Endothelial cell of umbilical vein (primary cell): ENCODE data around the gene LCP1. TPM values are rescaled to one million over a fixed set of nuclear protein-coding genes. Genes with fewer than 3 reads are reported as not detected.

ENCODE experiments used
- BruUV-seq: library from RNA; stranded (reverse); fragments of 400-500 nt; replicated peaks from 2 replicates; lab custom pipeline; 2021; lab: Mats Ljungman, UMichigan
- CTCF ChIA-PET: fragments of 300-600, 350-600 bp; sonication (Branson Sonifier 250); formaldehyde crosslinking; loops from one replicate; lab custom pipeline; 2021; ENCODE audit warnings: antibody characterized with exemption, inconsistent platforms; lab: Charles Lee
- POLR2A ChIA-PET: fragments of 300-600, 350-600 bp; sonication (Branson Sonifier 250); formaldehyde crosslinking; loops from one replicate; lab custom pipeline; 2021; ENCODE audit warnings: antibody characterized with exemption, inconsistent platforms; lab: Charles Lee
- DNase-seq: peaks from one replicate; pipeline ENCODE4 v3.0.0-alpha.2; 2011; ENCODE audit warnings: low read depth, low spot score
- FAIRE-seq: peaks from 2 replicates; lab custom pipeline; 2011; peaks lifted over from hg19 to GRCh38; lab: Jason Lieb, UNC
- H2AFZ ChIP-seq: 2 replicates; pipeline ENCODE4 v1.6.0; 2012; ENCODE audit warnings: low read depth, low read length, control low read depth, inconsistent platforms
- H3K27ac ChIP-seq: 2 replicates; pipeline ENCODE4 v1.5.1; 2011; ENCODE audit warnings: low read depth, mild to moderate bottlenecking, control low read depth, low read length, moderate library complexity; ENCODE audit not compliant: insufficient read depth
- H3K27me3 ChIP-seq, 2 experiments: 2 replicates each; pipeline versions ENCODE4 v1.6.0 to v1.6.1; 2011; ENCODE audit warnings: low read length in 2 of 2, mixed read lengths in 1 of 2; ENCODE audit not compliant: control insufficient read depth in 2 of 2, insufficient read depth in 2 of 2
- H3K36me3 ChIP-seq, 2 experiments: 2 replicates in 1 of 2; 3 replicates in 1 of 2; pipeline ENCODE4 v1.5.1; 2011; ENCODE audit warnings: low read length in 2 of 2, mild to moderate bottlenecking in 1 of 2, moderate library complexity in 1 of 2; ENCODE audit not compliant: control insufficient read depth in 2 of 2, insufficient read depth in 2 of 2; ENCODE audit errors: extremely low read depth in 1 of 2
- H3K4me1 ChIP-seq: 3 replicates; pipeline ENCODE4 v1.5.1; 2011; ENCODE audit warnings: mild to moderate bottlenecking, low read length; ENCODE audit not compliant: control insufficient read depth, insufficient read depth; ENCODE audit errors: extremely low read depth
- H3K4me2 ChIP-seq: 2 replicates; pipeline ENCODE4 v1.6.1; 2011; ENCODE audit warnings: low read length, control low read depth, mixed read lengths; ENCODE audit not compliant: insufficient read depth
- H3K4me3 ChIP-seq, 3 experiments: fragments of 200-600 bp in 1 of 3; sonication (generic), shearing (Covaris generic) in 1 of 3; replicated peaks in 1 of 3; 2 replicates each; pipeline ENCODE4 v1.5.1; 2011 to 2016; ENCODE audit warnings: control low read depth in 3 of 3, low read length in 3 of 3, mild to moderate bottlenecking in 2 of 3, inconsistent platforms in 1 of 3, low read depth in 1 of 3, moderate library complexity in 1 of 3; ENCODE audit not compliant: insufficient read depth in 1 of 3
- H3K79me2 ChIP-seq: 2 replicates; pipeline ENCODE4 v1.6.0; 2012; ENCODE audit warnings: low read length, inconsistent platforms; ENCODE audit not compliant: control insufficient read depth, insufficient read depth
- H3K9ac ChIP-seq: replicated peaks from 2 replicates; pipeline ENCODE3; 2011; ENCODE audit warnings: low read length, control low read depth; ENCODE audit not compliant: insufficient read depth; ENCODE audit errors: extremely low read depth
- H3K9me1 ChIP-seq: replicated peaks from 3 replicates; pipeline ENCODE4 v1.6.0; 2011; ENCODE audit warnings: mild to moderate bottlenecking, low read length; ENCODE audit not compliant: control insufficient read depth, insufficient read depth; ENCODE audit errors: extremely low read depth
- H3K9me3 ChIP-seq: replicated peaks from 2 replicates; pipeline ENCODE4 v1.5.1; 2012; ENCODE audit warnings: low read length, inconsistent platforms; ENCODE audit not compliant: control insufficient read depth, insufficient read depth
- H4K20me1 ChIP-seq: replicated peaks from 2 replicates; pipeline ENCODE3; 2011; ENCODE audit warnings: mild to moderate bottlenecking, low read length; ENCODE audit not compliant: control insufficient read depth, insufficient read depth; ENCODE audit errors: extremely low read depth
- CTCF ChIP-seq, 2 donors: IDR thresholded peaks; 1 replicate in 1 of 2; 2 replicates in 1 of 2; pipeline ENCODE4 v1.5.1; 2011; ENCODE audit warnings: low read length in 2 of 2, mild to moderate bottlenecking in 2 of 2, moderate library complexity in 2 of 2, control low read depth in 1 of 2, inconsistent platforms in 1 of 2, low read depth in 1 of 2; ENCODE audit not compliant: insufficient read depth in 1 of 2; ENCODE audit errors: extremely low read depth in 1 of 2
- EZH2 ChIP-seq: IDR thresholded peaks from 2 replicates; pipeline ENCODE4 v1.6.1; 2012; ENCODE audit warnings: borderline replicate concordance, low read depth, mild to moderate bottlenecking, moderate library complexity, low read length, inconsistent platforms; ENCODE audit not compliant: severe bottlenecking
- FOS ChIP-seq: IDR thresholded peaks from 2 replicates; pipeline ENCODE4 v1.6.1; 2011; ENCODE audit warnings: mild to moderate bottlenecking, low read length, moderate library complexity, borderline replicate concordance; ENCODE audit not compliant: insufficient read depth
- GATA2 ChIP-seq: IDR thresholded peaks from 2 replicates; pipeline ENCODE4 v1.7.0; 2011; ENCODE audit warnings: low read depth, mild to moderate bottlenecking, moderate library complexity, mixed read lengths, low read length; ENCODE audit not compliant: insufficient read length, insufficient read depth
- JUN ChIP-seq: IDR thresholded peaks from 2 replicates; pipeline ENCODE4 v1.6.1; 2011; ENCODE audit warnings: borderline replicate concordance, low read depth; ENCODE audit not compliant: insufficient read length, insufficient read depth
- MAX ChIP-seq: IDR thresholded peaks from 2 replicates; pipeline ENCODE4 v1.6.1; 2011; ENCODE audit not compliant: insufficient read depth, insufficient read length
- MYC ChIP-seq: IDR thresholded peaks from one replicate; pipeline ENCODE4 v1.6.1; 2011; ENCODE audit warnings: mild to moderate bottlenecking, low read depth, low read length
- POLR2A ChIP-seq: IDR thresholded peaks from 2 replicates; pipeline ENCODE4 v1.6.1; 2012; ENCODE audit warnings: low read depth, mild to moderate bottlenecking, control low read depth, low read length
- POLR2AphosphoS5 ChIP-seq: IDR thresholded peaks from 2 replicates; pipeline ENCODE4 v1.6.1; 2012; ENCODE audit warnings: low read depth, mild to moderate bottlenecking, control low read depth, low read length, moderate library complexity; ENCODE audit not compliant: insufficient read depth
- dilution Hi-C: fragments of 300-500 bp; cut with MboI; formaldehyde crosslinking; loops from one replicate; pipeline ENCODE4 v1.15.0; 2019; ENCODE audit warnings: low sequenced_read_pairs; ENCODE audit not compliant: extremely low pct_ligation_motif_present
- intact Hi-C: fragments of 100-400 bp; cut with micrococcal nuclease; formaldehyde crosslinking; loops from one replicate; pipeline ENCODE4 v1.10.0; 2022
- polyA plus RNA-seq, 4 experiments: library from polyadenylated mRNA; depleted of rRNA in 3 of 4; stranded (reverse) in 3 of 4; unstranded in 1 of 4; fragments of >200 nt; gene quantifications; 2 replicates each; pipeline versions ENCODE4 v1.2.1 to v1.2.3, GENCODE V29; 2011 to 2012; ENCODE audit warnings: missing spikeins in 1 of 4
- total RNA-seq: library from RNA; stranded (reverse); gene quantifications from 2 replicates; pipeline ENCODE4 v1.2.3, GENCODE V29; 2021

The LCP1 gene
- total and polyA plus RNA-seq, 2 donors (not counting 3 experiments of a cell fraction or from before 2014, with no cell fraction given), result 0.18 to 0.38 TPM

GRCh38 chr13:46146898-46147297 lies 35.1 kb downstream of the LCP1 start:
- no peaks in the 10 kb centered on the region for H3K9me1 ChIP-seq
- no peak overlapping the region for H3K9ac ChIP-seq
- no peak overlapping the region for H3K27ac ChIP-seq
- H3K27me3 ChIP-seq, result peaks cover 23 to 41% of the 10 kb centered on the region in 2 experiments
- no peak for FAIRE-seq
- CTCF ChIA-PET, result no interaction called here
- no peak overlapping the region for H3K4me3 ChIP-seq
- no peak overlapping the region for H2AFZ ChIP-seq
- TF ChIP-seq MYC (no peak), GATA2 (no peak), MAX (no peak), JUN (no peak), EZH2 (no peak), POLR2A (no peak), FOS (no peak), POLR2AphosphoS5 (no peak), CTCF (IDR thresholded peaks at IDR 0.05; ENCODE audit: extremely low read depth in 1 of 2, insufficient read depth in 1 of 2, low read depth in 1 of 2, low read length in 2 of 2) (no peak)
- H3K4me1 ChIP-seq, result no peaks in the 10 kb centered on the region
- POLR2A ChIA-PET, result no interaction called here
- dilution Hi-C loops, result no loop called here
- no peaks in the 10 kb centered on the region for H3K9me3 ChIP-seq
- no TSS peak for BruUV-seq
- H3K79me2 ChIP-seq, result no peaks in the 10 kb centered on the region
- DNase-seq, result no peak
- H3K4me2 ChIP-seq, result no peak overlapping the region
- H3K36me3 ChIP-seq, result no peaks in the 10 kb centered on the region
- intact Hi-C loops, result no loop called here
- no peaks in the 10 kb centered on the region for H4K20me1 ChIP-seq
